Measurements from ENCODE around the gene GTF2E1. TPM values are rescaled to one million over a fixed set of nuclear protein-coding genes. Genes with fewer than 3 reads are reported as not detected.
A peak's percentile ranks its signal among the peaks of the same experiment; 100 is the strongest.

The GTF2E1 gene
- total RNA-seq, 1 donor from 2014 or later: 22.9 TPM

GRCh38 chr3:120791010-120791409 is 48.5 kb downstream of the GTF2E1 start:
- Mint-ChIP-seq H3K36me3 (ENCODE audit: low read depth) (no peaks in the 10 kb centered on the region), H3K27ac (no peak overlapping the region), H3K27me3 (no peaks in the 10 kb centered on the region), H3K4me3 (no peak overlapping the region), H3K9me3 (no peaks in the 10 kb centered on the region), H3K4me1 (peaks cover 8% of the 10 kb centered on the region)
- DNase-seq (no peak), ATAC-seq (ENCODE audit: low read depth) (no peak)
- intact Hi-C loops (cut with micrococcal nuclease): loop anchor here (10.0 kb wide), 1 partner anchor 1906 kb away; no protein-coding TSS in a partner anchor
- CTCF ChIA-PET: no interaction called here
- POLR2A ChIA-PET: no interaction called here
- TF ChIP-seq, protein P1, sequence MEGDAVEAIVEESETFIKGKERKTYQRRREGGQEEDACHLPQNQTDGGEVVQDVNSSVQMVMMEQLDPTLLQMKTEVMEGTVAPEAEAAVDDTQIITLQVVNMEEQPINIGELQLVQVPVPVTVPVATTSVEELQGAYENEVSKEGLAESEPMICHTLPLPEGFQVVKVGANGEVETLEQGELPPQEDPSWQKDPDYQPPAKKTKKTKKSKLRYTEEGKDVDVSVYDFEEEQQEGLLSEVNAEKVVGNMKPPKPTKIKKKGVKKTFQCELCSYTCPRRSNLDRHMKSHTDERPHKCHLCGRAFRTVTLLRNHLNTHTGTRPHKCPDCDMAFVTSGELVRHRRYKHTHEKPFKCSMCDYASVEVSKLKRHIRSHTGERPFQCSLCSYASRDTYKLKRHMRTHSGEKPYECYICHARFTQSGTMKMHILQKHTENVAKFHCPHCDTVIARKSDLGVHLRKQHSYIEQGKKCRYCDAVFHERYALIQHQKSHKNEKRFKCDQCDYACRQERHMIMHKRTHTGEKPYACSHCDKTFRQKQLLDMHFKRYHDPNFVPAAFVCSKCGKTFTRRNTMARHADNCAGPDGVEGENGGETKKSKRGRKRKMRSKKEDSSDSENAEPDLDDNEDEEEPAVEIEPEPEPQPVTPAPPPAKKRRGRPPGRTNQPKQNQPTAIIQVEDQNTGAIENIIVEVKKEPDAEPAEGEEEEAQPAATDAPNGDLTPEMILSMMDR (IDR thresholded peaks at IDR 0.05): no peak

DNA sequence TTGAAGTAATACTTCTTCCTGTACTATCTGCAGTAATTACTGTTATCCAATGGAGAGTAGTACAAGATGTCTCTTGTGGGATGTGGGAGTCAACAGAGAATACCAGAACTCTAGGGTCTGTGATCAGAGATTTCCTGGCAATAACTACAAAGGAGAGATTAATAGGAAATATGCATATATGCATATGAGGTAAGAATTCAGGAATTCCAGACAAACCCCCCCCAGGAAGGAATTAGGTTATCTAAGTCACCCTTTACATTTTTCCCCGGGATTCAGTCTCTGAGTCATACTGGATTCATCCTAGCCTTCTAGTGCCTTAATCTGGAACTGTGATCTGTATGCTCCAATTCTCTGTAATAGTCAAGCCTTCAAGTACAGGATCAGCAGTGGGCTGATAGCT is 49.4 kb downstream of the GTF2E1 start:
- Mint-ChIP-seq H3K9me3 (no peaks in the 10 kb centered on the region), H3K27me3 (no peaks in the 10 kb centered on the region), H3K36me3 (ENCODE audit: low read depth) (no peaks in the 10 kb centered on the region), H3K4me3 (no peak overlapping the region), H3K4me1 (no peaks in the 10 kb centered on the region), H3K27ac (no peak overlapping the region)
- no peak for DNase-seq
- intact Hi-C loops (cut with micrococcal nuclease): loop anchor here (10.0 kb wide), 1 partner anchor 1907 kb away; no protein-coding TSS in a partner anchor
- ATAC-seq (ENCODE audit: low read depth): no peak
- ChIA-PET POLR2A (no interaction called here), CTCF (interaction anchor here (4.7 kb wide), 1 partner anchor 232 kb away, joined by 97 read pairs; no protein-coding TSS in a partner anchor)
- TF ChIP-seq, protein P1 (IDR thresholded peaks at IDR 0.05): no peak

- no peak for ATAC-seq (ENCODE audit: low read depth)
- intact Hi-C loops (cut with micrococcal nuclease): loop anchor here (10.0 kb wide), 1 partner anchor 1909 kb away; no protein-coding TSS in a partner anchor
- H3K36me3 Mint-ChIP-seq (ENCODE audit: low read depth): no peaks in the 10 kb centered on the region
- ChIA-PET POLR2A (no interaction called here), CTCF (interaction anchor here (4.7 kb wide), 1 partner anchor 234 kb away, joined by 97 read pairs; no protein-coding TSS in a partner anchor)
- no peak for DNase-seq
- no peak overlapping the region for H3K4me3 Mint-ChIP-seq
- TF ChIP-seq, protein P1 (IDR thresholded peaks at IDR 0.05): no peak
- no peaks in the 10 kb centered on the region for H3K9me3 Mint-ChIP-seq
- H3K27ac Mint-ChIP-seq: no peak overlapping the region
- no peaks in the 10 kb centered on the region for H3K4me1 Mint-ChIP-seq
- no peaks in the 10 kb centered on the region for H3K27me3 Mint-ChIP-seq
These were observed 51.1 kb downstream of the GTF2E1 start for GRCh38 chr3:120793601-120794000.

DNA sequence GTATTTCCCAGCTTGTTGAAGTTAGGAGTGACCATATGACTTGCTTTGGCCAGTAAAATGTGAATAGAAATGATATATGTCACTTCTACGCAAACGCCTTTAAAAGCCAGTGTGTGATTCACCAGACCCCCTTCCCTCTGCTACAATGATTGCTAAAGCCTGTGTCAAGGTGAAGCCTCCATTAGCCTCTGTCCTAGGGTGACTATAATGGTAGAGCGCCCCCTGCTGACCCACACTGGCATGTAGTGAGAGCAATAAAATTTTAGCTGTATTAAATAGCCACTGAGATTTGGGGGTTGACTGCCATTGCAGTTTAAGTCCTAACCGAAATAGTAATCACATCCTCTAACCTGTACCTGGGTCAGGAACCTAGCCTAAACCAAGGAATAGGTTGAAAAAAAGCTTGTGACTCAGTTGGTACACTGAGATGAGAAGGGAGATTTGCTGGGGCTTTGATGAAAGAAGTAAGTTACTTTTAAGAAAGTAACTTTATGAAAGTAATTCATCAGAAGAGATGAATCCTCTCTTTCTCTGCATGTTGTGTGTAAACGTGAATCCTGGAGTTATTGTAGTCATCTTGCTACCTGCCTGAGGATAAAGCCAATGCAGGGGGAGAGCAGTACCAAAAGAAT is 52.6 kb downstream of the GTF2E1 start:
- Mint-ChIP-seq H3K36me3 (ENCODE audit: low read depth) (no peaks in the 10 kb centered on the region), H3K27ac (no peak overlapping the region), H3K4me3 (no peak overlapping the region), H3K9me3 (no peaks in the 10 kb centered on the region), H3K27me3 (no peaks in the 10 kb centered on the region), H3K4me1 (no peaks in the 10 kb centered on the region)
- TF ChIP-seq, protein P1 (IDR thresholded peaks at IDR 0.05): no peak
- CTCF ChIA-PET: interaction anchor here (0.6 to 4.7 kb wide), 11 partner anchors 10 to 552 kb away, joined by 3 to 97 read pairs (median 5); partner anchors contain the start of genes GTF2E1 and RABL3
- POLR2A ChIA-PET: interaction anchor here (0.6 to 1.0 kb wide), 2 partner anchors 197 to 1487 kb away, joined by 3 read pairs; no protein-coding TSS in a partner anchor
- peak; percentile 96 for ATAC-seq (ENCODE audit: low read depth)
- intact Hi-C loops (cut with micrococcal nuclease): loop anchor here (1.0 to 10.0 kb wide), 3 partner anchors 234 to 1910 kb away; no protein-coding TSS in a partner anchor
- peak; percentile 53 for DNase-seq

DNA sequence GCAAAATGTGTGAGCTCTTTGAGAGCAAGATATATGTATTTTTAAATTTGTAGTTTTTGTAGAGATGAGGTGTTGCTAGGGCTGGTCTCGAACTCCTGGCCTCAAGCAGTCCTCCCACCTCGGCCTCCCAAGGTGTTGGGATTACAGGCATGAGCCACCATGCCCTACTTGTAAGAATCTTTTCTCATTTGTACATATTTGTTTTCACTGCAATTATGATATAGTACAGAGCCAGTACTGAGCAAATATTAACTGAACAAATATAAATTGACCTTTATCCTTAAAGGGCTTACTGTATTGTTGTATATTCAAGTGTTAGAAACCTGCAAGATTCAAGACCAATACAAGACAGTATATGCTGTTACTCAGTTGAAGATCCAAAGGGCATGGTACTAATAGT is 53.4 kb downstream of the GTF2E1 start:
- ChIA-PET POLR2A (no interaction called here), CTCF (interaction anchor here (1.0 to 4.7 kb wide), 4 partner anchors 9 to 236 kb away, joined by 4 to 97 read pairs (median 8); no protein-coding TSS in a partner anchor)
- Mint-ChIP-seq H3K4me1 (no peaks in the 10 kb centered on the region), H3K4me3 (no peak overlapping the region), H3K27me3 (no peaks in the 10 kb centered on the region), H3K36me3 (ENCODE audit: low read depth) (no peaks in the 10 kb centered on the region), H3K9me3 (no peaks in the 10 kb centered on the region), H3K27ac (no peak overlapping the region)
- no peak for DNase-seq
- no peak for ATAC-seq (ENCODE audit: low read depth)
- TF ChIP-seq, protein P1 (IDR thresholded peaks at IDR 0.05): no peak
- intact Hi-C loops (cut with micrococcal nuclease): loop anchor here (1.0 to 10.0 kb wide), 3 partner anchors 235 to 1911 kb away; no protein-coding TSS in a partner anchor

All from activated B cell treated with CpG ODN at 0.5 μM for 24 hours (primary cell).